ENCODE results near the gene FIGNL1. TPM values are rescaled to one million over a fixed set of nuclear protein-coding genes. Genes with fewer than 3 reads are reported as not detected.

The FIGNL1 gene
- total RNA-seq, 4 donors from 2014 or later: 4.5 to 14.0 (median 9.0) TPM

GRCh38 chr7:50450590-50451032, 461 bp upstream of the FIGNL1 start:
- intact Hi-C loops (cut with DNase I; ENCODE audit: low total_unique reads): no loop called here
- TF ChIP-seq POLR2A (IDR thresholded peaks at IDR 0.05) (no peak), CTCF (IDR thresholded peaks at IDR 0.05) (no peak)
- WGBS, 2 donors: 14 to 32% methylated on average over 18 to 32 of the region's 32 CpGs
- H3K4me3 ChIP-seq (ENCODE audit: low read depth, poor library complexity, severe bottlenecking): peak overlapping the region; percentile 71
- no peak for DNase-seq (ENCODE audit: low spot score in 2 of 2)

GRCh38 chr7:50449501-50449880, 659 bp downstream of the FIGNL1 start:
- intact Hi-C loops (cut with DNase I; ENCODE audit: low total_unique reads): no loop called here
- TF ChIP-seq CTCF (IDR thresholded peaks at IDR 0.05) (no peak), POLR2A (IDR thresholded peaks at IDR 0.05) (no peak)
- 8 to 9% methylated on average over 5 of the region's 5 CpGs for WGBS, 2 donors
- no peak overlapping the region for H3K4me3 ChIP-seq (ENCODE audit: low read depth, poor library complexity, severe bottlenecking)
- no peak for DNase-seq (ENCODE audit: low spot score in 2 of 2)

- no peak for DNase-seq (ENCODE audit: low spot score in 2 of 2)
- no peak overlapping the region for H3K4me3 ChIP-seq (ENCODE audit: low read depth, poor library complexity, severe bottlenecking)
- TF ChIP-seq CTCF (IDR thresholded peaks at IDR 0.05) (no peak), POLR2A (IDR thresholded peaks at IDR 0.05) (no peak)
- intact Hi-C loops (cut with DNase I; ENCODE audit: low total_unique reads): no loop called here
Observed at GRCh38 chr7:50448823-50449222, 1.3 kb downstream of the FIGNL1 start.

- H3K4me3 ChIP-seq (ENCODE audit: low read depth, poor library complexity, severe bottlenecking): no peak overlapping the region
- intact Hi-C loops (cut with DNase I; ENCODE audit: low total_unique reads): no loop called here
- 54 to 66% methylated on average over 4 of the region's 4 CpGs for WGBS, 2 donors
- TF ChIP-seq POLR2A (IDR thresholded peaks at IDR 0.05) (no peak), CTCF (IDR thresholded peaks at IDR 0.05) (no peak)
- no peak for DNase-seq (ENCODE audit: low spot score in 2 of 2)
Observed at GRCh38 chr7:50446542-50446960, 3.6 kb downstream of the FIGNL1 start.

GRCh38 chr7:50436133-50436806, 13.9 kb downstream of the FIGNL1 start:
- H3K4me3 ChIP-seq (ENCODE audit: low read depth, poor library complexity, severe bottlenecking): no peak overlapping the region
- WGBS, 2 donors: 85 to 88% methylated on average over 3 of the region's 3 CpGs
- intact Hi-C loops (cut with DNase I; ENCODE audit: low total_unique reads): no loop called here
- no peak for TF ChIP-seq CTCF (IDR thresholded peaks at IDR 0.05)
- no peak for TF ChIP-seq POLR2A (IDR thresholded peaks at IDR 0.05)
- DNase-seq (ENCODE audit: low spot score in 2 of 2): no peak

All from lower leg skin (tissue), 4 donors.